HG03196 (cell line): ENCODE results near the gene RPL29.
A peak's percentile ranks its signal among the peaks of the same experiment; 100 is the strongest.

Source experiments
- ATAC-seq: cut with Tn5 transposase; IDR thresholded peaks from one replicate; pipeline ENCODE4 v1.9.1; 2021; ENCODE audit not compliant: unreplicated experiment

Gene RPL29

GRCh38 chr3:52026041-52026440 is 30.3 kb upstream of the RPL29 start:
- no peak for ATAC-seq

- ATAC-seq = no peak
These were observed 29.8 kb upstream of the RPL29 start for GRCh38 chr3:52025453-52025852.

GRCh38 chr3:52024765-52025452 is 29.2 kb upstream of the RPL29 start:
- ATAC-seq = no peak

DNA sequence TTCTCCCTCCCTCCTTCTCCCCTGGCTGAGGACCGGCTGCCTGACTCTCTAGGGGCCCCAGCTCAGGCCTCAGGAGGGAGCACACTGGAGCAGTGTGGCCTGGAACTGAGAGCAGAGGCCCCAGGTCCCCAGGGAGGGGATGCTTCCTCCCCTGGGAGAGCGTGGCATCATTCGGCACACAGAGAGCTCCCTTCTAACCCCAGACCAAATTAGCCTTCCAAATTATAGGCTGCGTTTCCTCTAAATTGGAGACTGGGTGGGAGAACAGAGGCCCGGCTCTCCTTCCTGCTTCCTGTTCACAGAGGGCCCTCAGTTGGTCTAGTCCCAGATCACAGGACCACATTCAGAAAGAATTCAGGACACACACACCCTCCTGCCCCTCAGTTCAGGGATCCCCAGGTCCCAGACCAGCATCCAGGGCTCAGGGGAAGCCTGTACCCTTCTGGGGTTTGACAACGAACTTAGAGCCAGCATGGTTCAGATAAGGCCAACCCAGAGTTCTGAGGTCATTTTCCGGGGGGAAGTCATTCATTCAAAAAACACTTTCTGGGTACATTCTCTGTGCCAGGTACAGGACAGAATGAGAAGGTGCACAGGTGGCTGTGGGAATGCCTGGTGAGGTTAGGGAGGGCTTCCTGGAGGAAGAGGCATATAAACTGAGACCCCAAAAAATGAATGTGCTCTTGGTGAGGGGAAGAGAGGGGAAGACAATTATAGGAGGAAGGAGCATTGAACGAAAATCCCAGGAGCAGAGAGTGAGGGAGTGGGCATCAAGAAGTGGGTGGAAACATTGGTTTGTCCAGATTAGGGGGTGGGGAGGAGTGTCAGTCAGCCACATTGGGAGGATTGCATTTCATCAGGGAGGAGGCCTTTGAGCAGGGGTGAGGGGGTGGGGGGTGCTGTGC is 28.4 kb upstream of the RPL29 start:
- ATAC-seq = peak; percentile 66

GRCh38 chr3:52023101-52023770 is 27.5 kb upstream of the RPL29 start:
- no peak for ATAC-seq

DNA sequence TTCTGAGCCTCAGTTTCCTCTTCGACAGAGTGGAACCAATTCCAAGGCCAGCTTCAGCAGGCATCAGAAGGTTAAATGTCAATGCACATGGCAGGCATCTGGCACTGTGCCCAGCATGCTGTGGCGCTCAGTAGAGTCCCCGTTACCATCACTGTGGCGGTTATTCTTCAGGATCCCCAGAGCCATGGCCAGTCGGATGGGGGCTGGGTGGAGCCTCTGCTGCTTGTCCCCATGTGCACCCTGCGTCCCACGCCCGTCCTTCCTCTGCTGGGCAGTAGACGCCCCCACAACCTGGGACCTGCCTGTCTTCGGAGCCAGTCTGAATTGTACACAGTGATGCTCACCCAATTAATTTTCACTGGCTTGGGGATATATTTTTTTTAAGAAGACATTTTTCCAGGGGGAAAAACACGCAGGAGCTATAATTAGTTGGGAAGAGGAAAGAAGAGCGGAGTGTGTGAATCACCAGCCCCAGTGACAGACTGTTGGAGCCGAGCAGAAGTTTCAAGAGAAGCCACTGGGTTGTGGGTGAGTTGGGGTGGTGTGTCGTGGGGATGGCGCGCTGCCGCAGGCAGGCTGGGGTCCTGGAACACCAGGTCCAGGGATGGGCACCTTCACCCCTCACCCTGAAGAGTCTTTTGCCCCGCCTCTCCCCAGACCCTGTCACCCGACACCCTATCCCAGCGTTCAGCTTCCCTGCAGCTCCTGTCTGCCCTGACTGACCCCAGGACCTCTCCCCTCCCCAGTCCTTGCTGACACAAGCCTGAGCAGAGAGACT is 26.8 kb upstream of the RPL29 start:
- ATAC-seq = no peak

DNA sequence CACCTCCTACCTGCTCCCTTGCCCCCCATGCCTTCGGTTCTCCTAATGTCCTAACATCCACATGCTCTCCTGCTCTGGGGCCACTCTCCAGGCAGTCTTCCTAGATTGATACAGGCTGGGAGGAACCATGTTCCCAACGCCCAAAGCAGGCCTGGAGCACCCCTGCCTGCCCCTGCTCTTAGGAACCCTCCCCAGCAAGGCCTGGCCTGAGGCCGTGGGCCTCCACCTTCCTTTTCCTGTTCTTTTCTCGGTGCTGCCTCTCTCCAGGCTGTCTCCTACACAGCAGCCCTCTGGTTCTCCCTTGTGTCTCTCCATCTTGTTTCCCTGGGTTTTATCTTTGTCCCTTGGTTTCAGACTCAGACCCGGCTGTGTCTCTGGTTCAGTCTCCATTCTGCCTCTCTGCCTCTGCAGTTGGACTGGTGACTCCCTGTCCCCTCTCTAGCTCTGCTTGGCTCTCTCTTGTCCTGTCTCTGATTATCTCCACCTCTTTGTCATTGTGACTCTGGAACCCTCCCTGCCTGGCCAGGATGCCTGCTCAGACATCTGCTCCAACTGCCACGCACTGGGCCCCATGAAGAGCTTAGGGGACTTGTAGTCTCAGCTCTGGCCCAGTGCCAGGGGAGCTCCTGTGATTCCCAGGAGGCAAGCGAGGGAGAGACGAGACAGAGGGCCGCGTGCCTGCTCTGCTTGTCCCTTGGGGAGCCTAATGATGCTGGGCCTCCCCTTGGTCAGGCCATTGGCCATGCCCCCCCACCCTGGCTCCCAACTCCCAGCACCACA is 26.0 kb upstream of the RPL29 start:
- ATAC-seq = no peak

DNA sequence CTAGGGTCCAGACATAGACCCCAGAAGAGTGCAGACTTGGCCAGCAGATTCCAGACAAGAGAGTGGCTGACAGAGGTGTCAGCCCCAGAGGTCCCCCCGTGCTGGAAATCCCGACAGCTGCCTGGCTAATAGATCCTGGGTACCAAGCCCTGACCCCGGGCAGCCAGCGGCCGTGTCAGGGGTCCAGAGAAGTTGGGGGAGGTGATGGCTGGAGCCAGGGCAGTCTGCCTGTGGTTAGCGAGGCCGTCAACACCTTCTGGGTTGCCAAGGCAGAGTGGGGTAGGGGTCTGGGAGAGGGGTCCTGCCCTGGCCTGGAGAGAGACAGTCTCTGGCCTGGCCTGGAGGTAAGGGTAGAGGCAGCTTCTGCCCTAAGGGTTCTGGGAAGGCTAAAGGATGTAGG is 25.1 kb upstream of the RPL29 start:
- no peak for ATAC-seq

DNA sequence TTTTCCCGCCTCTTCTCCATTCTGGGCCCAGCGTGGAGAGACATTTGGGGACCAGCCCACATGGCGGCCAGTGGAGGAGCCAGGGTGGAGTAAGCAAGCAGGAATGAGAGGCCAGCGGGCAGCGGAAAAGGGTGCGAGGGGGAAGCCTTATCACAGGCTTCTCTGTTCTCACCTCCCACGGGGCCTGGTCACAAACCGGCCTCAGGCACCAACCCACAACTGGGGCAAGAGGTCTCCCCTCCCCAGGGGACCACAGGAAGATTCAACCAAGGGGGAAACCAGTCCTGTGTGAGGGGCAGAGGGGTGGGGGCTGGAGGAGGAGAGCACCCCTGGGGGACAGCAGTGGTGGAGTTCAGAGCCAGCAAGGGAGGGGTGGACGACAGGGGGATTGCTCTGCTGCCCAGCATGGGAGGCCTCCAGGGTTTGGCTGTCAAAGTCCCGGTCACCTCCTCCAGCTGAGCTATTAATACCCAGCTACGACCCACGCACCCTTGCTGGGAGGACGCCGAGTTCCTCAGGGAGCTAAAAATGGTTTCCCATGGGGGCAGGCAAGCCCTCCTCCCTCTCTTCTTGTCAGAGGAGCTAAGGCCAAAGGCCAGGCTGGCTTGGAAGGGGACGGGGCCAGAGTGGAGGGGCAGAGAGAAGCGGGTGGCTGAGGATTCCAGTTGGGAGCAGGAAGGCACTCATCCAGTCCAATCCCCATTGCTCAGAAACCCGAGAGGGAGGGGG is 23.8 kb upstream of the RPL29 start:
- ATAC-seq = no peak

- no peak for ATAC-seq
These were observed 22.8 kb upstream of the RPL29 start for GRCh38 chr3:52018319-52019000.

DNA sequence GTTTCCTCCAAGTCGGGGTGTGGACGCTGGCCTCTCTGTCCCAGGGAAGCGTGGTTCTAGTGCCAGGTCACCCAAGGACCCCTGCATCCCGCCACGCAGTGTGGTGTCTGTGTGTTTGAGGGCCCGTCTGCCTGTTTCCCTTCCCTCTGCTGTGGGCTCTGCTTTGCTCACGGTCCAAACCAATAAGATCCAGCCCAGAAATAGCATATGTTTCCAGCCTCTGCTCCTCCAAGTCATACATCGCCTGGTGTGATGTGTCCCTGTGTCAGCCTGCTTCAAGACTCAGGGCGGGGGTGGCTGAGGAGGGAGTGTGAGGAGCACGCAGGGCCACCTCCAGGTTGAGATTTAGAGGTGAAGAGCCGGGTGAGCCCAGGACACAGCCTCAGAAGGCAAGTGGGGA is 21.9 kb upstream of the RPL29 start:
- no peak for ATAC-seq

- no peak for ATAC-seq
These were observed 19.9 kb upstream of the RPL29 start for GRCh38 chr3:52015438-52016228.

GRCh38 chr3:52014613-52015012 is 18.9 kb upstream of the RPL29 start:
- ATAC-seq = no peak

- no peak for ATAC-seq
These were observed 18.3 kb upstream of the RPL29 start for GRCh38 chr3:52013802-52014598.

DNA sequence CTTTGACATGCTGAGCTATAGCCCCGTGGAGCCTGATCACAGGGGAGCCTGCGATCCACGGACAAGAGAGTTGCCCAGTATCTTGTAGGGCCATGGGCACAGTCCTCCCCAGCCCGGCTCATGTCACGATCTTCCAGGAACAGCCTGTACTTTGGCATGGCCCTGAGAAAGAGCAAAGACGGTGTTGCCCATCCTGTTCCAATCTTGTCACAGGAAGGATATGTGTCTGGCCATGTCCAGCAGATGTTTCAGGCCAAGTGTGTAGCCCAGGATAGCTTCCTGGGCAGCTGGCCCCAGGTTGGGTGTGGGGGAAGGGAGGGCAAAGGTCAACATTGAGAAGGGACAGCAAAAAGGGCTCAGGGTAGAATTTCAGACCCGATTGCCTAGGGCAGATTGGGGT is 17.0 kb upstream of the RPL29 start:
- ATAC-seq = no peak

GRCh38 chr3:52010431-52010830 is 14.7 kb upstream of the RPL29 start:
- ATAC-seq = no peak

GRCh38 chr3:52007291-52007690 is 11.6 kb upstream of the RPL29 start:
- ATAC-seq = no peak

GRCh38 chr3:52006820-52007133 is 11.1 kb upstream of the RPL29 start:
- ATAC-seq = no peak
